Trophoblast cell (in vitro differentiated cells and primary cell): Measurements from ENCODE around the gene LAMA2.
A peak's percentile ranks its signal among the peaks of the same experiment; 100 is the strongest.

Experiments used
- DNase-seq, 2 donors: peaks; one replicate each; pipeline ENCODE4 v3.0.0-alpha.2; 2016
- H2AFZ ChIP-seq: 2 replicates; pipeline ENCODE4 v1.6.1; 2013; ENCODE audit warnings: low read length, moderate library complexity, mild to moderate bottlenecking; ENCODE audit not compliant: insufficient read depth, poor library complexity
- H2AK5ac ChIP-seq: 2 replicates; pipeline ENCODE4 v1.6.1; 2013; ENCODE audit warnings: mild to moderate bottlenecking, low read length
- H2BK120ac ChIP-seq: 2 replicates; pipeline ENCODE4 v1.6.1; 2013; ENCODE audit warnings: low read length, mild to moderate bottlenecking, moderate library complexity; ENCODE audit not compliant: insufficient read depth, poor library complexity
- H2BK12ac ChIP-seq: 2 replicates; pipeline ENCODE4 v1.6.1; 2013; ENCODE audit warnings: mild to moderate bottlenecking, low read length, moderate library complexity
- H2BK5ac ChIP-seq: 2 replicates; pipeline ENCODE4 v1.6.1; 2013; ENCODE audit warnings: low read length, low read depth, moderate library complexity, mild to moderate bottlenecking; ENCODE audit not compliant: poor library complexity
- H3K14ac ChIP-seq: 2 replicates; pipeline ENCODE4 v1.6.1; 2013; ENCODE audit warnings: mild to moderate bottlenecking, low read length
- H3K18ac ChIP-seq: 2 replicates; pipeline ENCODE4 v1.6.1; 2013; ENCODE audit warnings: mild to moderate bottlenecking, low read length
- H3K23ac ChIP-seq: 2 replicates; pipeline ENCODE4 v1.6.1; 2013; ENCODE audit warnings: low read length
- H3K27ac ChIP-seq: 2 replicates; pipeline ENCODE4 v1.5.1; 2013; ENCODE audit warnings: low read depth, mild to moderate bottlenecking, inconsistent platforms, low read length, moderate library complexity
- H3K27me3 ChIP-seq: 2 replicates; pipeline ENCODE4 v1.6.1; 2013; ENCODE audit warnings: inconsistent platforms, mild to moderate bottlenecking, low read length, moderate library complexity; ENCODE audit not compliant: insufficient read depth
- H3K36me3 ChIP-seq, 2 experiments: 1 replicate in 1 of 2; 2 replicates in 1 of 2; pipeline ENCODE4 v1.6.1; 2013; ENCODE audit warnings: low read length in 2 of 2, mild to moderate bottlenecking in 2 of 2, moderate library complexity in 1 of 2; ENCODE audit not compliant: insufficient read depth in 2 of 2, control insufficient read depth in 1 of 2
- H3K4ac ChIP-seq: 2 replicates; pipeline ENCODE4 v1.6.1; 2013; ENCODE audit warnings: low read depth, mild to moderate bottlenecking, low read length, moderate library complexity
- H3K4me1 ChIP-seq, 2 experiments: 1 replicate in 1 of 2; 2 replicates in 1 of 2; pipeline ENCODE4 v1.6.1; 2013; ENCODE audit warnings: low read length in 2 of 2, mild to moderate bottlenecking in 2 of 2, moderate library complexity in 1 of 2; ENCODE audit not compliant: insufficient read depth in 2 of 2, control insufficient read depth in 1 of 2
- H3K4me2 ChIP-seq: 2 replicates; pipeline ENCODE4 v1.6.1; 2013; ENCODE audit warnings: inconsistent platforms, mild to moderate bottlenecking, low read length, moderate library complexity
- H3K4me3 ChIP-seq: 2 replicates; pipeline ENCODE4 v1.5.1; 2013; ENCODE audit warnings: mild to moderate bottlenecking, low read depth, low read length, inconsistent platforms
- H3K79me1 ChIP-seq: one replicate; pipeline ENCODE4 v1.6.1; 2013; ENCODE audit warnings: low read length
- H3K79me2 ChIP-seq: 2 replicates; pipeline ENCODE4 v1.6.1; 2013; ENCODE audit warnings: low read length, mild to moderate bottlenecking; ENCODE audit not compliant: control insufficient read depth, insufficient read depth, poor library complexity
- H3K9ac ChIP-seq: 2 replicates; pipeline ENCODE4 v1.6.1; 2013; ENCODE audit warnings: mild to moderate bottlenecking, low read length
- H3K9me3 ChIP-seq: 2 replicates; pipeline ENCODE4 v1.6.1; 2013; ENCODE audit warnings: low read depth, mild to moderate bottlenecking, control low read depth, inconsistent platforms, low read length; ENCODE audit not compliant: insufficient read depth
- H4K12ac ChIP-seq: 2 replicates; pipeline ENCODE4 v1.6.1; 2013; ENCODE audit warnings: low read depth, mild to moderate bottlenecking, low read length, moderate library complexity
- H4K8ac ChIP-seq: 2 replicates; pipeline ENCODE4 v1.6.1; 2013; ENCODE audit warnings: low read depth, mild to moderate bottlenecking, low read length, moderate library complexity
- H4K91ac ChIP-seq: one replicate; pipeline ENCODE4 v1.6.1; 2013; ENCODE audit warnings: low read depth, mild to moderate bottlenecking, low read length, moderate library complexity
- WGBS: extraction: QIAGEN DNeasy Blood & Tissue Kit; methylation state at CpG from one replicate; pipeline ENCODE4 v1.1.7; 2013; ENCODE audit warnings: missing lambda C conversion rate; ENCODE audit not compliant: insufficient read length, insufficient coverage; ENCODE audit errors: extremely low coverage; 5-methylcytosine and 5-hydroxymethylcytosine counted together

LAMA2 gene

GRCh38 chr6:129235167-129236000, 352.4 kb downstream of the LAMA2 start:
- no CpG with 5 or more reads among the region's 2 CpGs for WGBS

DNA sequence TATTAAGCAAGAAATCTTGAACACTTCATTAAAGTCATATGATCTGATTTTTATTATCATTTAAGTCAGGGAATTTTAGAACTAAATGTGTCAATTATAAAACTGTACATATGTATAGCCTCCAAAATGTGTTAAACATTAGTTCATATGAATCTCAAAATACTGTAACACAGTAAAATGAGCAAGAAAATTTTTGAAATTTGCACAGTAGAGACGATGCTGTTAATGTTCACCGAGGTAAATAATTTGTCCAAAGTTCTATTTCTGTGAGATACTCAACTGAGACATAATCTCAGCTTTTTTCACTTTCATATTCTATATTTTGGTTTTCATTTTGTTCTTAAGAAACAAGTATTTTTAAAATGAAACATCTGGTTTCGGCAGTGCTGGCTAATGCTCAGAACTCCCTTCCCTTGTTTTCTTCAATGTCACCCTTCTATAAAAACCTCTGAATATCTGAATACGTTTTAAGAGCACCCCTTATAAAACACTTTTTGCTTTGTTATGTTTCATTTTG, 353.1 kb downstream of the LAMA2 start:
- Histone ChIP-seq H3K79me1 (no peaks in the 10 kb centered on the region), H3K9ac (no peak overlapping the region), H4K91ac (no peak overlapping the region), H3K27ac (no peak overlapping the region), H3K23ac (no peak overlapping the region), H3K4me3 (no peak overlapping the region), H3K4me2 (no peak overlapping the region), H2AFZ (no peak overlapping the region), H4K8ac (no peak overlapping the region), H2AK5ac (no peak overlapping the region), H3K14ac (no peak overlapping the region), H3K36me3 (no peaks in the 10 kb centered on the region), H4K12ac (no peak overlapping the region), H3K4ac (no peak overlapping the region), H3K4me1 (no peaks in the 10 kb centered on the region), H3K9me3 (no peaks in the 10 kb centered on the region), H2BK12ac (no peak overlapping the region), H2BK5ac (no peak overlapping the region), H2BK120ac (no peak overlapping the region), H3K79me2 (no peaks in the 10 kb centered on the region), H3K18ac (no peak overlapping the region), H3K27me3 (no peaks in the 10 kb centered on the region)
- DNase-seq: no peak
- WGBS: no CpG with 5 or more reads among the region's 4 CpGs

More at GRCh38 chr6:129235167-129236000, 352.4 kb downstream of the LAMA2 start:
- Histone ChIP-seq H3K4me2 (no peak overlapping the region), H3K36me3 (no peaks in the 10 kb centered on the region), H3K27me3 (no peaks in the 10 kb centered on the region), H3K79me2 (no peaks in the 10 kb centered on the region), H2AFZ (no peak overlapping the region), H3K9ac (no peak overlapping the region), H3K14ac (no peak overlapping the region), H2BK5ac (no peak overlapping the region), H3K4ac (no peak overlapping the region), H3K23ac (no peak overlapping the region), H3K18ac (no peak overlapping the region), H3K4me3 (no peak overlapping the region), H2BK120ac (no peak overlapping the region), H3K9me3 (no peaks in the 10 kb centered on the region), H4K8ac (no peak overlapping the region), H3K79me1 (no peaks in the 10 kb centered on the region), H3K27ac (no peak overlapping the region), H4K12ac (no peak overlapping the region), H4K91ac (no peak overlapping the region), H2AK5ac (no peak overlapping the region), H3K4me1 (no peaks in the 10 kb centered on the region), H2BK12ac (no peak overlapping the region)
- DNase-seq: no peak

GRCh38 chr6:129238991-129239390, 356.1 kb downstream of the LAMA2 start:
- Histone ChIP-seq H3K9me3 (no peaks in the 10 kb centered on the region), H2BK120ac (no peak overlapping the region), H3K79me2 (no peaks in the 10 kb centered on the region), H3K4me1 (no peaks in the 10 kb centered on the region), H3K27ac (no peak overlapping the region), H3K23ac (no peak overlapping the region), H3K27me3 (no peaks in the 10 kb centered on the region), H3K9ac (no peak overlapping the region), H4K8ac (no peak overlapping the region), H2AFZ (no peak overlapping the region), H3K4me2 (no peak overlapping the region), H3K14ac (no peak overlapping the region), H3K4me3 (no peak overlapping the region), H3K79me1 (no peaks in the 10 kb centered on the region), H4K12ac (no peak overlapping the region), H2BK5ac (no peak overlapping the region), H3K4ac (no peak overlapping the region), H4K91ac (no peak overlapping the region), H3K18ac (no peak overlapping the region), H2AK5ac (no peak overlapping the region), H3K36me3 (no peaks in the 10 kb centered on the region), H2BK12ac (no peak overlapping the region)
- no CpG with 5 or more reads among the region's 1 CpG for WGBS
- no peak for DNase-seq

GRCh38 chr6:129239825-129240491, 357.0 kb downstream of the LAMA2 start:
- no peak overlapping the region for H2BK120ac ChIP-seq
- H3K4me1 ChIP-seq: no peaks in the 10 kb centered on the region
- peak in 1 of 2 donors; percentile 70 for DNase-seq
- no peak overlapping the region for H3K4me3 ChIP-seq
- H3K4ac ChIP-seq: no peak overlapping the region
- no peak overlapping the region for H3K27ac ChIP-seq
- no peak overlapping the region for H2AFZ ChIP-seq
- H3K9me3 ChIP-seq: no peaks in the 10 kb centered on the region
- no CpG with 5 or more reads among the region's 10 CpGs for WGBS
- no peaks in the 10 kb centered on the region for H3K36me3 ChIP-seq
- H3K9ac ChIP-seq: no peak overlapping the region
- H3K18ac ChIP-seq: no peak overlapping the region
- H3K27me3 ChIP-seq: no peaks in the 10 kb centered on the region
- no peak overlapping the region for H4K12ac ChIP-seq
- no peak overlapping the region for H3K4me2 ChIP-seq
- H2AK5ac ChIP-seq: no peak overlapping the region
- no peaks in the 10 kb centered on the region for H3K79me1 ChIP-seq
- H3K79me2 ChIP-seq: no peaks in the 10 kb centered on the region
- H2BK5ac ChIP-seq: no peak overlapping the region
- no peak overlapping the region for H3K14ac ChIP-seq
- H2BK12ac ChIP-seq: no peak overlapping the region
- no peak overlapping the region for H4K8ac ChIP-seq
- no peak overlapping the region for H3K23ac ChIP-seq
- no peak overlapping the region for H4K91ac ChIP-seq
